Vagina (tissue), 2 donors: ENCODE data around the gene FAM72D.
"Not testable (repeated sequence)": the region's sequence is repeated elsewhere in the genome, so short reads cannot be mapped to it uniquely, and the experiment has no call there.

Experiments
- CTCF ChIP-seq, 3 experiments: fragments of 450-650 bp in 2 of 3; fragments of 200-600 bp in 1 of 3; sonication (generic) in 1 of 3; IDR thresholded peaks; one replicate each; pipeline ENCODE4 v1.5.1; 2017 to 2019; ENCODE audit warnings: antibody characterized with exemption in 3 of 3, mild to moderate bottlenecking in 2 of 3, moderate library complexity in 2 of 3
- POLR2A ChIP-seq, 2 donors: fragments of 450-650 bp; IDR thresholded peaks; one replicate each; pipeline ENCODE4 v1.6.1; 2017; ENCODE audit warnings: antibody characterized with exemption in 2 of 2, mild to moderate bottlenecking in 2 of 2, moderate library complexity in 2 of 2
- POLR2AphosphoS5 ChIP-seq, 2 donors: sonication (generic); formaldehyde crosslinking; IDR thresholded peaks; one replicate each; pipeline ENCODE4 v1.9.0; 2017; ENCODE audit warnings: antibody characterized with exemption in 2 of 2, mild to moderate bottlenecking in 2 of 2, low read depth in 1 of 2; ENCODE audit not compliant: insufficient read depth in 1 of 2

GRCh38 chr1:145053428-145053827 is 42.3 kb upstream of the FAM72D start:
- TF ChIP-seq CTCF (IDR thresholded peaks at IDR 0.05); POLR2A (IDR thresholded peaks at IDR 0.05); POLR2AphosphoS5 (IDR thresholded peaks at IDR 0.05; ENCODE audit: insufficient read depth in 1 of 2, low read depth in 1 of 2): not testable (repeated sequence)
